Activated B cell treated with CpG ODN at 0.5 μM for 24 hours (primary cell): ENCODE results near the gene EFNA5. TPM values are rescaled to one million over a fixed set of nuclear protein-coding genes. Genes with fewer than 3 reads are reported as not detected.

Experiments used
- ATAC-seq: fragments of 200-7000 bp; cut with Tn5 transposase; one replicate; pipeline ENCODE4 v1.10.0; 2021; ENCODE audit warnings: low read depth, mild to moderate bottlenecking, moderate library complexity
- CTCF ChIA-PET: fragments of 350-600 bp; sonication (Branson Sonifier 250); formaldehyde crosslinking; loops from one replicate; lab custom pipeline; 2021; ENCODE audit warnings: antibody characterized with exemption; lab: Charles Lee
- POLR2A ChIA-PET: fragments of 350-600 bp; sonication (Branson Sonifier 250); formaldehyde crosslinking; loops from one replicate; lab custom pipeline; 2021; ENCODE audit warnings: antibody characterized with exemption; lab: Charles Lee
- DNase-seq: peaks from one replicate; pipeline ENCODE4 v3.0.0; 2022
- H3K27ac Mint-ChIP-seq: one replicate; pipeline ENCODE4 v1.8.0; 2020; ENCODE audit warnings: mixed read lengths
- H3K27me3 Mint-ChIP-seq: one replicate; pipeline ENCODE4 v1.8.0; 2021; ENCODE audit warnings: mixed read lengths
- H3K36me3 Mint-ChIP-seq: one replicate; pipeline ENCODE4 v1.8.0; 2021; ENCODE audit warnings: low read depth, mixed read lengths
- H3K4me1 Mint-ChIP-seq: one replicate; pipeline ENCODE4 v1.8.0; 2021; ENCODE audit warnings: mixed read lengths
- H3K4me3 Mint-ChIP-seq: one replicate; pipeline ENCODE4 v1.8.0; 2020; ENCODE audit warnings: mild to moderate bottlenecking, mixed read lengths
- H3K9me3 Mint-ChIP-seq: one replicate; pipeline ENCODE4 v1.8.0; 2020; ENCODE audit warnings: mixed read lengths
- intact Hi-C: fragments of 100-400 bp; cut with micrococcal nuclease; formaldehyde crosslinking; loops from one replicate; pipeline ENCODE4 v1.15.1; 2024
- total RNA-seq: library from RNA; stranded (reverse); gene quantifications from 2 replicates; pipeline ENCODE4 v1.2.3, GENCODE V29; 2022
- TF ChIP-seq, protein P1 (sequence below): fragments of 200-600 bp; IDR thresholded peaks from one replicate; pipeline ENCODE4 v1.8.0; 2022; ENCODE audit warnings: antibody characterized with exemption, mild to moderate bottlenecking

The EFNA5 gene
- total RNA-seq, 1 donor from 2014 or later = not detected

DNA sequence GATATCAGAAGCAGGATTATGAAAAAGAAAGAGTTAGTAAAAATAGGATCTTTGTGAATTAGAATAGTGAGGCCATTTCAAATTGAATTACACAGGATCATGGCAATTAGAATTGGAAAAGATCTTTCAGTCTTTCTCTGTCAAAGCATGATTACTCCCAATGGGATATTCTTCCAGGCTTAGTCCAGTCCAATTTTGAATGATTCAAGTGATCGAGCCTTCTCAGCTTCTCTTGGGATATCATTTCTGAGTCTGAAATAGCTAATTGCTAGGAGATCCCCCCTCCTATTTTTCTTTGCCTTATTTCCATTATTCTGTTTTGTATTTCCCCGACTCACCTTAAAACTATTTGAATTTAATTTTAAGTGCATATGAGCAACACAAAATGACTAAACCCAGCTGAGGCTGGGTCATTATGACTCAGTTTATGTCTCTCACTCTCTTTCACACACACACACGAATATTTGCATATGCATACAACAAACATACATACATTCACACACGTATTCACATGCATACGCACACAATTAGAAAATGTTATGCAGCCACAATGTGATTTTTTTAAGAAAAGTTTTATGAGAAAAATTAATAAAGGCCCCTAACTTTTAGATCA lies 34.8 kb upstream of the EFNA5 start:
- TF ChIP-seq, protein P1, sequence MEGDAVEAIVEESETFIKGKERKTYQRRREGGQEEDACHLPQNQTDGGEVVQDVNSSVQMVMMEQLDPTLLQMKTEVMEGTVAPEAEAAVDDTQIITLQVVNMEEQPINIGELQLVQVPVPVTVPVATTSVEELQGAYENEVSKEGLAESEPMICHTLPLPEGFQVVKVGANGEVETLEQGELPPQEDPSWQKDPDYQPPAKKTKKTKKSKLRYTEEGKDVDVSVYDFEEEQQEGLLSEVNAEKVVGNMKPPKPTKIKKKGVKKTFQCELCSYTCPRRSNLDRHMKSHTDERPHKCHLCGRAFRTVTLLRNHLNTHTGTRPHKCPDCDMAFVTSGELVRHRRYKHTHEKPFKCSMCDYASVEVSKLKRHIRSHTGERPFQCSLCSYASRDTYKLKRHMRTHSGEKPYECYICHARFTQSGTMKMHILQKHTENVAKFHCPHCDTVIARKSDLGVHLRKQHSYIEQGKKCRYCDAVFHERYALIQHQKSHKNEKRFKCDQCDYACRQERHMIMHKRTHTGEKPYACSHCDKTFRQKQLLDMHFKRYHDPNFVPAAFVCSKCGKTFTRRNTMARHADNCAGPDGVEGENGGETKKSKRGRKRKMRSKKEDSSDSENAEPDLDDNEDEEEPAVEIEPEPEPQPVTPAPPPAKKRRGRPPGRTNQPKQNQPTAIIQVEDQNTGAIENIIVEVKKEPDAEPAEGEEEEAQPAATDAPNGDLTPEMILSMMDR = no peak
- POLR2A ChIA-PET = no interaction called here

DNA sequence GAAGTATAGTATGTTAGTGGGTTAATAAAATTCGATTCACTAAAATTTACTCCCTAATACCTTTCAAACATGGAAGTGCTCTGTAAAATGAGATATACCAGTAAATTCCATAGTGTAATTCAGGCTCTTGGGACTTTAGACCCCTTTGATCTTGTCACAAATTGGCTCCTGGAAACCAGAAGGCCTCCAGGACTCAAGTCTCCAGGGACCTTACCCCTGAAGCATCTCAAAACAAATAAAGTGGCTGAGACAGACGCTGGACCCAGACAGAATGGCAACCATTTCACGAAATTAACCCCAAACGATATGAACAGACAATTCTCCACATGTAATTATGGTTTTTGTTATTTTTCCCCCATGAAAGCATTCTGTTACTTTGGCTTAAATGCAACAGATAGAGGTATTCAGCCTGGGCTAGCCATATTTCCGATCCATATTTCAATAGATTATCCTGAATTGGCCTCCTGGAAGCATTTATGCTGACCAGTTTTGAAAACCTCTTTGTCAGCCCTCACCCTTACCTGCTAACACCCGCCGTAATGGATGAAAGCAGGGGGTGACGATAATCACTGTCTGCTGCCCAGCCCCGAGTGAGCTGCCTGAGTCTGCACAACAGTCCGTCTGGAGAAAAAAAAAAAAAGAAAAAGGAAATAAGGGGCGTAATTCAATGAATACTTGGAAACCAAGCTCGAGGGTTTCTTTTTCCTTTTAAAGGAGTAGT lies 34.1 kb upstream of the EFNA5 start:
- ChIA-PET CTCF (no interaction called here), POLR2A (no interaction called here)
- H3K4me3 Mint-ChIP-seq = no peak overlapping the region
- no peak overlapping the region for H3K27ac Mint-ChIP-seq
- TF ChIP-seq, protein P1 = no peak
- H3K9me3 Mint-ChIP-seq = peaks cover 6% of the 10 kb centered on the region
- H3K36me3 Mint-ChIP-seq = no peaks in the 10 kb centered on the region
- H3K27me3 Mint-ChIP-seq = no peaks in the 10 kb centered on the region
- no peaks in the 10 kb centered on the region for H3K4me1 Mint-ChIP-seq
- intact Hi-C loops = no loop called here
- DNase-seq (no peak), ATAC-seq (no peak)

More for the DNA sequence above, 34.8 kb upstream of the EFNA5 start:
- intact Hi-C loops = no loop called here
- no peaks in the 10 kb centered on the region for H3K27me3 Mint-ChIP-seq
- no peaks in the 10 kb centered on the region for H3K4me1 Mint-ChIP-seq
- ATAC-seq = no peak
- H3K9me3 Mint-ChIP-seq = peaks cover 6% of the 10 kb centered on the region
- CTCF ChIA-PET = no interaction called here
- no peak overlapping the region for H3K27ac Mint-ChIP-seq
- H3K36me3 Mint-ChIP-seq = no peaks in the 10 kb centered on the region
- no peak for DNase-seq
- H3K4me3 Mint-ChIP-seq = no peak overlapping the region

DNA sequence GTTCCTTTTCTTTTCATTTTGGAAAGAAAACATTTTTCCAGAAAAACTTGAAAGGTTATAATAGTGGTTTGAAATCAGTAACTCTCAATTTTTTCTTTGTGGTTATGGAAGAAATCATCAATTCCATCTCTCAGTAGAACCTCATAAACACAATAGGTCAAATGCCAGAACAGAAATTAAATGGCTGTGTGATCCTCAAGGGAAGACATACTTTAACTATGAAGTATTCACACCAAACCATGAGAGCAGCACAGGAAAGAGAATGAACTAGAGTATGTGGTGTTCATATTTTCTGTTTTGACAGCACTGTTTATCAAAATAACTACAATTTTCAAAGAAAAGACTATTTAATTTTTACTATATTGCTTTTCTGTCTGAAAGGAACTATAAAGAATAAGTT lies 29.7 kb upstream of the EFNA5 start:
- Mint-ChIP-seq H3K4me1 (no peaks in the 10 kb centered on the region), H3K9me3 (no peaks in the 10 kb centered on the region), H3K27ac (no peak overlapping the region), H3K36me3 (no peaks in the 10 kb centered on the region), H3K27me3 (no peaks in the 10 kb centered on the region), H3K4me3 (no peak overlapping the region)
- TF ChIP-seq, protein P1 = no peak
- intact Hi-C loops = no loop called here
- POLR2A ChIA-PET = no interaction called here
- DNase-seq (no peak), ATAC-seq (no peak)
- CTCF ChIA-PET = no interaction called here

DNA sequence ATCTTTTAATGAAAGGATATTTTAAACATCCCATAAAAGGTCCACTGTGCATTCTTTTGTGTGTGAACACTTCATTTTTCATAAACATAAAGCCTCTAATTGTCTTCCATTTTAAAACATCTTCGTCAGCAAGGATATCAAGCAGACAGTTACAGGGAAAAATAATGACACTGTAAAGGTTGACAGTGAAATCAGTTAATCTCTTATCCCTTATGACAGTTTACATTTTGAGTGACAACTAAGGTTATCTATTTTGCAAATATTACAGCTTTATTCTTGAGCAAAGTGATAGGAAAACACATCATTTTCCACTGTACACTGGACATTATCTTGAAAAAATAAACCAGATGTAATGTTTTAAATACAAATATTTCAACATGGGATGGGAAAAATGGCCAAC lies 28.7 kb upstream of the EFNA5 start:
- ChIA-PET CTCF (no interaction called here), POLR2A (no interaction called here)
- TF ChIP-seq, protein P1 = no peak
- ATAC-seq = no peak
- H3K27me3 Mint-ChIP-seq = no peaks in the 10 kb centered on the region
- no peaks in the 10 kb centered on the region for H3K9me3 Mint-ChIP-seq
- H3K36me3 Mint-ChIP-seq = no peaks in the 10 kb centered on the region
- DNase-seq = no peak
- no peaks in the 10 kb centered on the region for H3K4me1 Mint-ChIP-seq
- no peak overlapping the region for H3K4me3 Mint-ChIP-seq
- H3K27ac Mint-ChIP-seq = no peak overlapping the region
- intact Hi-C loops = no loop called here

DNA sequence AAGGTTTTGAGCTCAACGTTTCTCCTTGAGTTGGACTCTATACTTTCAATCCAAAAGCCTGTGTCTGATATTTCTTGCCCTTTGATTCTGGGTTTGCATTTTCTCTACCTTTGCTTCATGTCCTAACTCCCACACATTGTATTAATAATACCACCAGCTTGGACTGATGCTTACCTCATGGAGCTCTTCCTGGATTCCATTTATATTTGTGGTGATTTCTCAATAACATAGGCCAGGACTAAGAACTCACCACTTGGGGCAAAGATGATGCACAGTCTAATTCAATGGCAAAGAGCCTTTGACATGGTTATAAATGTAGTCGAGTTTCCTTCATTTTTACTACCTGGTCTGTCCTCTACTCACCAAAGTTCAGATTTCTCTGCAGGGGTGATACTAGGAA lies 27.5 kb upstream of the EFNA5 start:
- Mint-ChIP-seq H3K4me1 (no peaks in the 10 kb centered on the region), H3K4me3 (no peak overlapping the region), H3K9me3 (no peaks in the 10 kb centered on the region), H3K36me3 (no peaks in the 10 kb centered on the region), H3K27me3 (no peaks in the 10 kb centered on the region), H3K27ac (no peak overlapping the region)
- intact Hi-C loops = no loop called here
- ChIA-PET CTCF (no interaction called here), POLR2A (no interaction called here)
- ATAC-seq (no peak), DNase-seq (no peak)
- TF ChIP-seq, protein P1 = no peak
